Peyer's patch (tissue), 4 donors: ENCODE results near the gene TUBA1B.

Experiments
- CTCF ChIP-seq, 6 experiments: fragments of 450-650 bp in 4 of 6; fragments of 200-600 bp in 2 of 6; sonication (generic) in 1 of 6; IDR thresholded peaks; one replicate each; pipeline ENCODE4 v1.5.1; 2017 to 2019; ENCODE audit warnings: antibody characterized with exemption in 6 of 6, mild to moderate bottlenecking in 3 of 6, moderate library complexity in 1 of 6
- POLR2A ChIP-seq, 2 donors: fragments of 450-650 bp; IDR thresholded peaks; one replicate each; pipeline ENCODE4 v1.5.1; 2017; ENCODE audit warnings: antibody characterized with exemption in 2 of 2, mild to moderate bottlenecking in 2 of 2, moderate library complexity in 2 of 2

- no peak for TF ChIP-seq CTCF (IDR thresholded peaks at IDR 0.05)
- no peak for TF ChIP-seq POLR2A (IDR thresholded peaks at IDR 0.05)
These were observed 4.1 kb downstream of the TUBA1B start for GRCh38 chr12:49126852-49127763.
